GM19193 (cell line): ENCODE data around the gene SYT9.

ENCODE experiments used
- POLR2A ChIP-seq: IDR thresholded peaks from 4 replicates; pipeline ENCODE4 v1.6.1; 2011; ENCODE audit not compliant: insufficient read depth, insufficient read length; ENCODE audit errors: extremely low read depth

The SYT9 gene

DNA sequence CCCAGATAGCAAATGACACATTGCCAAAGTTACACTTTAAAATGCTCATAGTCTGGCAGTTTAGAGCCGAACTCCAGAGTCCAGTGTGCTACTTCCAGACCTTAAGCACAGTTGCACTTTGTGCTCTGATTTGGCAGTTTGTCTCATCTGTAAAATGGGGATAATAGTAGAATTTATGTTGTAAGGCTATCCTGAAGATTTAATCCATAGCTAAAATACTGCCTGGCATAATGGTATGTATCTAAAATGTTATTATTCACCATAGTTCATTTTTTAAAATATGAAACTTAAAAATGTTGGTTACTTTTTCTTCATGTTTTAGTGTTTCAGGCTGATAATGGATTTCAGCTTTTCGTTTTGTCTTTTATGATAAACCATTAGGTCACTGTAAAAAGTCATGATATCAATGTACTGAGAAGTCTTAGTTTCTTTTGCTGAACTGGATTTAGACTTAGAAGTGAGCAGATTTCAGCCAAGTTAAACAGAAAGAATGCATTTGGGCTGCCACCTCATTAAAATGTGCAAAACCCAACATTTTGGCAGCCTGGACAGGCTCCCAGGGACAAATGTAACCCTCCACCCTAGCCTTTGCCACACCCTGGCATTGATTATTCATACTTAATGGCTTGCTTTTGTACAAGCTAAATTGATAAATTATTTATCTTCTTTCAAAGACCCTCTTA lies 234.5 kb downstream of the SYT9 start:
- TF ChIP-seq POLR2A: no peak

DNA sequence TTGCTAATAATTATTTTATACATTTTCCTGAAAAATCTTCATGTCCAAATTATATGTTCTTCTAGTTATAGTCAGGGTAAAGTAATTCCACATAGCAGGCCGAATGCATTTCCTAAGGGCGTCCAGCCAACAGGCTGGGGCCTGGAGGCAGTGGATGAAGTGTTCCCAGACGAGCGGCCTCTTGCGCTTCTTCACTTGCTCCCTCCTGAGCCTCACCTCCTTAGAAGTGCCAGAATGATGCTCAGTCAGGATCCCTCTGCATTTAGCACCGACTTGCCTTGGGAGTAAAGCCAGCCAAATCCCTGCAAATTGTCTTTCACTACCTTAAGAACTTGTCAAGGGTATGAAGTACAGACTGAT lies 235.1 kb downstream of the SYT9 start:
- TF ChIP-seq POLR2A: no peak

DNA sequence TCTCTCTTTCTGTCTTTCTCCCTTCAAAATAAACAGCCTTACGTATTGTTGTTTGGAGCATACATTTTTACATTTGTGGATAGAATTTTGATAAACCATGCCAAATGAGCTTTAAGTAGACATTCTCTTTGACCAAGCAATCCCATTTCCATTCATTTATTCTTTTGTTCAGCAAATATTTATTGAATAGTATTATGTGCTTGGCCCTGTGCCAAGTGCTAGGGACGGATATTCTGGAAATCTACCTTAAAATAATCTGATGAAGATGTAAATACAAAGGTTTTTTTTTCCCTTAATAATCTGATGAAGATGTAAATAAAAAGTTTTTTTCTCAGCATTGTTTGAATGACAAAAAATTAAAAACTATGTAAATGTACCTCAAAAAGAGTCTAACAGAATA lies 235.7 kb downstream of the SYT9 start:
- no peak for TF ChIP-seq POLR2A

DNA sequence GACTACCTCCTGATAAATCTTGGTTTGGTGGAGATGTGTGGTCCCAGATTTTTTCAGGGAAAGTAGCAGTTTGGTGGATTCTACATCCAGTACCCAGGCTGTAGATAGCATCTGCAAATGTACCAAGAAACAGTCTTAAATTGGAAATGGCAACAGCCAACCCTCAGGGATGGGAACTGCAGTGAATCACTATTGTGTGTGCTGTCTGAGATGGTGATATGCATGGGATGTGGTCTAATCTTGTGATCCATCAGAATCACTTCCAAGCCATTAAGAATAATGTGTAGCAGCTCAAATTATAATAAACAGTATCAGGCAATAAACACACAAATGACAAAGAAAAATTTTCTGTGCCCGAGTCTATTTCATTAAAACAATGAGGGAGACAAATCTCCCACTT lies 237.0 kb downstream of the SYT9 start:
- no peak for TF ChIP-seq POLR2A

DNA sequence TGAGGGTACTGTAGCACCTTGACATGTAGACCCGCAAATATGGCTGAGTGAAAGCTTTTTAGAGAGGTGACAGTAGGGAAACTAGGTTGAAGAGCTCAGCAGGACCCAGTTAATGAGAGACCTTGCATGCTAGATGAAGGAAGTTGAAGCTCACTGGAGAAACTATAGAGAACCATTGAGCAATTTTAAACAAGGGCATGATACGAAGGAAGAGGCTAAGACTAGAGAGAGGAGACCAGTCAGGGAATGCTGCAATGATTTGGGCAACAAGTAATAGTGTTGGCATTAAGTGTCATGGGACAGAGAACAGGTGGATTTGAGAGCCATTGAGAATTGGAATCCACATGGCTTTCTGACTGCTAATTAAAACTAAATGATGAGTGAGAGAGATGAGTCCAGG lies 237.7 kb downstream of the SYT9 start:
- no peak for TF ChIP-seq POLR2A

DNA sequence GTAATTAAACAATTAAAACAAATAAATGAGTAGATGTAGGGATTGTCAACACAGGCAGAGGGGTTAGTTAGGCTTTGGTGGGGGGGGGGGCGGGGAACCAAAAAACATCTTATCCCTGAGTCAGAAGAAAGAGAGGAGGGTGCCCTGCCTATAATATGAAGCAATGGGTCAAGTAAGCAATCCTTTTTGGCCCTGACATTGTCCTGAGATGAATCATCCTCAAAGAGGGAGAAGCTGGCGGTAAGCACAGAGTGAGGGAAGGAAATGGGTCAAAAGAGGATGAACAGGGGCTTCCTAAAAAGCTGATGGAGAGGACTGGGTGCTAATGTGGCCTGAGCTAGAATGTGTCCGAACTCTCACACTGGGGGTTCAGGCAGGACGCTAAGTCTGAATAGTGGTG lies 238.3 kb downstream of the SYT9 start:
- TF ChIP-seq POLR2A: no peak

DNA sequence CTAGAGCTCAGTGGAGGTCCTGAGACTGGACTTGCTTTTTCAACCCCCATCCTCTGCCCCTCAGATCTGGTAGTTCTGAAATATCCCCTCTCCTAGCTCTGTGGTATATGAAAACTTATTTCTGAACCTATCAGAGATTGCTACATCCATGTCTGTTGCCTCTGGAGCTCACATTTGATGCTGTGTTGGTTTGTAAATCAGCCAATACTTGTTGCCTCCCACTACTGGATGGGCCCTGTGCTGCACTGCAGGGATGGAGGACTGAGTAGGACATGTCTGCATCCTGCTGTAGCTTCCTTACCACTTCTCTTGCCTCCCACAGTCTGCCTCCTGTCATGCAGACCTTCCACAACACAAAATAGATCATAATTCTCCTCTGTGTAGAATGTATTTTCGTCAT lies 238.8 kb downstream of the SYT9 start:
- TF ChIP-seq POLR2A: no peak

DNA sequence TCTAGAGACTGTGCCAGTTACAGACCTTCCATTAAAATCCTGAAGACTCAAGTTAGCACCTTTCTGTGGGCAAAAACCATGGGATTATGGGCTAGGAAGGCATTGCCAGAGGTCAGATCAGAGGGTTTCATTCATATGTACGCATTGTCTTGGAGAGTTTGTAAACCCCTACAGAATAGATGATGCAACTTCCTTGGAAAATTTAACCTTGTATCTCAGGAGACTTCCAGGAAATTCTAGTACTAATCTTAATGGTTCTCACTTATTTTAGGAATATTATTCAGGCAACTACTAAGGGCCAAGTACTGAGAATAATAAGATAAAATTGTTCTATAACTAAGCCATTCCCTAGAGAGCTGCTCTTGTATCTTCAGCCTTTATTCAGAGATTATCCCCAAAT lies 240.5 kb downstream of the SYT9 start:
- no peak for TF ChIP-seq POLR2A

DNA sequence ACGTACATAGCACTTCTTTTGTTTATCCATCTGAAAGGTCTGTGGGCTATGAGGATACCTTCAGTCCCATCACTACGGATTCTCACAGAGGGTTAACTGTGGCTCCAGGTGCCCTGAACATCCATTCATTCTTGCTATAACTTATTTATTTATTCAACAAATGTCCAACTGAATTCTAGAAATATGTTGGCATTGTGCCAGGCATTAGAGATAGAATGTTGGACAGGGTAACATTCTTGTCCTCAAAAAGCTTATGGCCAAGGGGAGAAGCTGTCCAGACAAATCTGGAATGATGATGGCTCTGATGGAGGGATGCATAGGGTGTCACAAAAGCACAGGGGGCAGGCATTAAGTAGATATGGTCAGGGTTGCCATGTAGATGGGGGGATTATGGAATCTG lies 242.0 kb downstream of the SYT9 start:
- no peak for TF ChIP-seq POLR2A

DNA sequence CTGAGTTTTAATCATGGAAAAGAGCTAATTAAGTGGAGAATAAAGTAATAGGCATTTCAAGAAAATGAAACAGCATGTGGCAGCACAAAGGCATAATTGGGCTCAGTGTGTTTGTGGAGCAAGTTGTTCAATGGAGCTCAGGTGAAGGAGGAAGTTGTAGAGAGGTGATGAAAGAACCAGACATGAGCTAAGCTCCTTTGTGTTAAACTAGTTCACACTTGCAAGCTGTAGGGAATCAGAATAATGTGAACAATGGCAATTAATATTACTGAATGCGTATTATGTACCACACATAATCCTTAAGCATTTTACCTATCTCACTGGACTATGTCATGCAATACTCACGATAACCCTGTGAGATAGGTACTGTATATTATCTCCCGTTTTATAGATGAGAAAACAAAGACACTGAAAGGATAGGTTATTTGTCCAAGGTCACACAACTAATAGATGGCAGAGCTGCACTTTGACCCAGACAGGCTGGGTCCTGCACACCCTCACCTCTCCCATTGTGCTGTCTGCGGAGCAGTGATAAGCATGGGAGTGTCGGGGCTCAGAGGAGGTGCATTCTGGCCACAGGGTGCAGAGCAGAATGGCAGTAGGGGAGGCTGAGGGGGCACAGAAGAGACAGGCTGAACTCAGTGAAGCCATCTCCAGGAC lies 242.5 kb downstream of the SYT9 start:
- TF ChIP-seq POLR2A: no peak

DNA sequence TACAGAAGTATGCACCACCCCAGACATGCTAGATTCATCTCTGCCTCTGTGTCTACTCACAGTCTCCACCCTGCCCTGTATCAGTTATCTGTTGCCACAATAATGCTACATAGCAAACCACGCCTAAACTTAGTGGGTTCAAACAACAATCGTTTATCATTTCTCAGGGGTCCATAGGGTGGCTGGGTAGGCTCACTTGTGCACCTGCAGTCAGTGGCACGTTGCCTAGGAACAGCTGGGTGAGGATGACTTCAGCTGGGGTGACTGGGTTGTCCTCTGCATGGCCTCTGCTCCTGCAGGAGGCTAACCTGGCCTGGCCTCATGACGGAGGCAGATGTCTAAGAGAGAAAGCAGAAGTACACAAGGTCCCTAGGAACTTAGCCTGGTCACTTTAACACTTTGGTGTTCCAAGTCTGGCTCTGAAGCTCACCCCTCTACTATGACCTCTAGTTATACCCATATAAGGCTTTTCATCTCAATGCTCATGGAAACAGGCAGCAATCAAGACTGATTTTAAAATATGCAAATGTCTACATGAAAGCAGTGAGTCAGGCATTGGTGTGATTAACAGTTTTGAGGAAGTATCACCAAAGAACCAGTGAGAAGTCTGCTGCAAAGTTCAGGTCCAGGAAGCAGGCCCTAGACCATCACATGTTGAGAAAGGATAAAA lies 244.3 kb downstream of the SYT9 start:
- no peak for TF ChIP-seq POLR2A

DNA sequence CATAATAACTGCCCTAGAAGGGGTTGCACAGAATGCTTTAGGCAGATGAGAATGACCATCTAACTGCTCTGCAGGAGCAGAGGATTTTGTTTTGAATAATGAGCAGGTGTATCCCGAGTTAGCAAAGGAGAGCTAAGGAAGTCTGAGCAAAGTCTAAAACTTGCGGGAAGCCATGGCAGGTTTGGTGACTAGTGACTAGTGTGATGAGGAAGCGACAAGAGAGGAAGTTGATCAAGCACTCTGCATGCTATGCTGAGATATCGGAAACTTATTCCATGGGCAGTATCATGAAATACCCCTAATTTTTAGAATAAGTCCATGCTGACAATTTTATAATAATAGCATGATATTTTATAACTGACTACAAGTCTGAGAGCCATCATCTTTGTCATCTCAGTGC lies 246.5 kb downstream of the SYT9 start:
- no peak for TF ChIP-seq POLR2A

DNA sequence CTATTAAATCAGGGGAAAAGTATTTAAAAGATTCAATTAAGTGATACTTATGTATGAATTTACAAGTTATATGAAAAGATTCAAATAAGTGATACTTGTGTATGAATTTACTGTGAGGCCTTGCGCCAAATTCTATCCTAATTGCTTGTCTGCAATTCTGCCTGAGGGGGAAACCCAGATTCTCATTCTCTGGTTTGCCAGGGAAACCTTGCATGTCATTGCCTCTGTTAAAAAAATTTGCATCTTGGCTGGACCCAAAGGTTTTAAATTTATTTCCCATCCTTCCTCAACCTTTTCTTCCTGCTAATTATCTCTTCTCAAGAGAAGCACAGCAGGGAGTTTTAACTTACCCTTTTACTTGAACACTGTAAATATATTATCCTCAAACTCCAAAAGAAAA lies 247.4 kb downstream of the SYT9 start:
- TF ChIP-seq POLR2A: no peak

DNA sequence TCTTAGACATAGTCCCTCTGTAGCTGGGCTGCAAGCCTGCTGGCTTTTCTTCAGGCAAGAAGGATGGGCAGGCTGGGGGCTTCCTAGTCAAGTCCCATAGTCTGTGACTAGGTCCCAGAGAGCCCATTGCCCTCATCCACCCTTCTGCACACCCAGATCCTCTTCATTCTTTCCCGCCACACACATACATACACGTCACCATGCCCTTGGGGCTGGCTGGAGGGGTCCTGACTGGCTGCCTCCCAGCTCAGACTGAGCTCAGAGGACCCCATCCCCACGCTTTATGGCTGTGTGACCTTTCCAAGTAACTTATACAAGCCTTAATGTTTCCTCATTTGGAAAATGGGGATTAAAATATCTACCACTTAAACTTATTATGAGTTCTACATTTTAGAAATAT lies 248.5 kb downstream of the SYT9 start:
- no peak for TF ChIP-seq POLR2A

DNA sequence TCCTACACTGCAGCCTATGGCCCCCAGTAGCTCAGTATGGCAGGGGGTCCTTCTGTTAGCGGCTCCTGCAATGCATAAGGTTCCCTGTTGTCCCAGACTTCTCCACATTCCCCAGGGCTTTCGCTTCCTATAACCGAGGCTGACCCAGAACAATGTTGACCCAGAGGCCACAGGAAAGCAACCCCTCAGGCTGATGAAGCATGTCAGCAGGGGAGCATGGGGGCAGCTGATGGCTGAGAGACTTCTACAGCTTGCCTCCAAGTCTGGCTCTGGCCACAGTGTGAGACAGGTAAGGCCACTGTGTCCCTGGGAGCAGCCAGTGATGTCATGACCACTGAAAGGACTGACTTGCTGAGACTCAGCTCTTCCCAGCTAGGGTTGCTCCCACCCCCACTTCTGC lies 249.5 kb downstream of the SYT9 start:
- no peak for TF ChIP-seq POLR2A

DNA sequence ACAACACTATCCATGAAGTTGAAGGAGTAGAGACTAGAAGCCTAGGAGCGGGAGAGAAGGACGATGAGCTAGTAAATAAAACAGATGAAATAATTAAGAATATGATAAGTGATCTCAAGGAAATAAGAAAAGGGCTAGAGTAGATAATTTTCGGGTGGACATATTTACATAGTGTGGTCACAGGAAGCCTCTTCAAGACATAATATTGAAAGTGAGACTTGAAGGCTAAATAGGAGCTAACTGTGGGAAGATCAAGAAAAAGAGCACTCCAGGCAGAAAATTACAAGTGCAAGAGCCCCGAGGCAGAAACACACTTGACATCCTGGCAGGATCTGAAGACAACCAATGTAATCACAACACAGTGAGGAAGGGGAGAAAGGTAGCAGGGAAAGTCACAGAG lies 250.2 kb downstream of the SYT9 start:
- no peak for TF ChIP-seq POLR2A
